GM18507 (cell line): ENCODE measurements around the gene CNIH1.
A peak's percentile ranks its signal among the peaks of the same experiment; 100 is the strongest.
"Not testable (repeated sequence)": the region's sequence is repeated elsewhere in the genome, so short reads cannot be mapped to it uniquely, and the experiment has no call there.

ENCODE experiments used
- DNase-seq: peaks from one replicate; pipeline ENCODE4 v3.0.0; 2011; ENCODE audit warnings: low read depth; ENCODE audit not compliant: insufficient read length; ENCODE audit errors: extremely low spot score
- FAIRE-seq: peaks from 2 replicates; lab custom pipeline; 2011; peaks lifted over from hg19 to GRCh38; lab: Jason Lieb, UNC

CNIH1 gene

DNA sequence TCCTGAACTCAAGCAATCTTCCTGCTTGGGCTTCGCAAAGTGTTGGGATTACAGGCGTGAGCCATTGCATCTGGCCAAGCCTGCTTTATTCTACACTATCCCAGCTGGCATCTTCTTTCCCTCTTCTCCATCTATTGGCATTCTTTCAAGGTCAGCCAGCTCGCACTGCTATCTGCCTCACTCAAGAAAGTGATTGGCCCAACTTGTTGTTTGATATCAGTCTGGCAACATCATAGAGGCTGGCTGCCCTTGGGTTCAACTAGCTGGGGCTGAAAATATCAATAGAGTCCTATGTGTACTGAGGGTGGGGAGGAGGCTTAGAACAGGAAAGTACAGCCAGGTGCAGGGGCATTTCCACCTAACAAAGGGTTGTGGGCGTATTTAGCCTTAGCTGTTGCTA, 30.5 kb upstream of the CNIH1 start:
- FAIRE-seq (no peak), DNase-seq (no peak)

DNA sequence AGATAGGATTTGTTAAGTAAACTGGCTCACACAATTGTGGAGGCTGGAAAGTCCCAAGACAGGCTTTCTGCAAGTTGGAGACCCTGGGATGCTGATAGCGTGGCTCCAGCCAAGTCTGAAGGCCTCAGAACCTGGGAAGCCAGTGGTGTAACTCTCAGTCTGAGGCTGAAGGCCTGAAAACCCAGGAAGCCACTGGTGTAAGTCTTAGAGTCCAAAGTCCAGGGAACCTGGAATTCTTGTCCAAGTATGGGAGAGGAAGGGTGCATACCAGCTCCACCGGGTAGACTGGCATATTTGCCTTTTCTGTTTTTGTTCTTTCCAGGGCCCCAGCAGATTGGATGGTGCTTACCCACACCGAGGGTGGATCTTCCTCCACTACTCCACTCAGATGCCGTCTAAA, 29.5 kb upstream of the CNIH1 start:
- FAIRE-seq, result no peak

DNA sequence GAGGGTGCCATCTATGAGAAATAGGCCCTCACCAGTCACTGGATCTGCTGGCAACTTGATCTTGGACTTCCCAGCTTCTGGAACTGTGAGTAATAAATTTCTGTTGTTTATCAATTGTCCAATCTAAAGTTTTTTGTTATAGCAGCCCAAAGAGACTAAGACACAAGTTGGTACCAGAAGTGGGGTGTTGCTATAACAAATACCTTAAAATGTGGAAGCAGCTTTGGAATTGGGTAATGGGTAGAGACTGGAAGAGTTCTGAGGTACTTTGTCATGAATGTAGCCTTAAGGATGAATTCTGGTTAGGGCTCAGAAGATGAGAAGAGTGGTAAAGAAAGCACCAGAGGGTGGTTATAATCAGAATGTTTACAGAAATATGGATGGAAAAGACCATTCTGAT, 26.1 kb upstream of the CNIH1 start:
- DNase-seq (no peak), FAIRE-seq (no peak)

More for the DNA sequence above, 29.5 kb upstream of the CNIH1 start:
- DNase-seq, result no peak

GRCh38 chr14:54465654-54466053, 24.5 kb upstream of the CNIH1 start:
- DNase-seq (no peak), FAIRE-seq (no peak)

- DNase-seq (no peak), FAIRE-seq (no peak)
Observed at GRCh38 chr14:54462048-54462447, 20.9 kb upstream of the CNIH1 start.

DNA sequence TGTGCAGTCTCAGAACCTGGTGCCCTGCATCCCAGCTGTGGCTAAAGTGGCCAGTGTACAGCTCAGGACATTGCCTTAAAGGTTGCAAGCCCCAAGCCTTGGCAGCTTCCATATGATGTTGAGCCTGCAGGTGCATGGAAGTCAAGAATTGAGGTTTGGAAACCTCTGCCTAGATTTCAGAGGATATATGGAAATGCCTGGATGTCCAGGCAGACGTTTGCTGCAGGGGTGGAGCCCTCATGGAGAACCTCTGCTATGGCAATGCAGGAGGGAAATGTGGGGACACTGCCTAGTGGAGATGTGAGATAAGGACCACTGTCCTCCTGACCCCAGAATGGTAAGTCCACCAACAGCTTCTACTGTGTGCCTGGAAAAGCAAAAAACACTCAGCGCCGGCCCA, 17.9 kb upstream of the CNIH1 start:
- FAIRE-seq, result no peak
- DNase-seq, result no peak

GRCh38 chr14:54458536-54458935, 17.4 kb upstream of the CNIH1 start:
- not testable (repeated sequence) for DNase-seq, FAIRE-seq

DNA sequence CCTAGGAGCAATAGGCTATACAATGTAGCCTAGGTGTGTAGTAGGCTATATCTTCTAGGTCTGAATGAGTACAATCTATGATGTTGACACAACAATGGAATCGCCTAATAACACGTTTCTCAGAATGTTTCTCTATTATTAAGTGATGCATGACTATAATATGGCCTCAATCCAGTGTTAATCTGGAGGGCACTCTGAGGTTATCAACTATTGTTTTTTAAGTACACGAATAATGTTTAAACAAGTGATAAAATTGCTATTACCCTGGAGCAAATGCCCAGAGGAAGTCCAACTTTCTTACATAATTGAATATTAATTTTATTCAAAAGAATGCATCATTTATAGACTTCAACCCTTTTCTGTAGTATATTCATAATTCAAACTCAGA, 16.4 kb upstream of the CNIH1 start:
- FAIRE-seq, result no peak
- no peak for DNase-seq

- FAIRE-seq, DNase-seq: not testable (repeated sequence)
Observed at GRCh38 chr14:54456820-54457608, 15.8 kb upstream of the CNIH1 start.

- FAIRE-seq, result no peak
- no peak for DNase-seq
Observed at GRCh38 chr14:54455363-54455762, 14.2 kb upstream of the CNIH1 start.

GRCh38 chr14:54453990-54454389, 12.8 kb upstream of the CNIH1 start:
- not testable (repeated sequence) for DNase-seq, FAIRE-seq

DNA sequence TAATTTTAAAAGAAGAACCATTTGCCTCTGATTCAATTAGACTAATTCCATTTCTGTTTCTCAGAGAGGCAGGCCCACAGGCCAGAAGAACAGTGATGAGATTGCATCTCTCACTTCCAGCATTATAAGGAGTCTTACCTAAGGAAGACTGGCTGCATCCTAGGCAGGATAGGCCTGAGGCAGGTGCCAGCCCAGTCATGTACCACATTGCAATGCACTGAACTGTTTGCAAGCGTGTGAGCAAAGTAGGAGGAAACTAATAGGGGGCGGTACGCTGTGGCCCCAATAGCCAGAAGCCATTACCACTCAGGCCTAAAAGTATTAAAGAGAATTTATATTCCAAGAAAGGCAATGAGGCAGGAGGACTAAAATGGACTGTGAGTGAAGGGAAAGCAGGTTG, 12.1 kb upstream of the CNIH1 start:
- FAIRE-seq, result no peak
- no peak for DNase-seq

DNA sequence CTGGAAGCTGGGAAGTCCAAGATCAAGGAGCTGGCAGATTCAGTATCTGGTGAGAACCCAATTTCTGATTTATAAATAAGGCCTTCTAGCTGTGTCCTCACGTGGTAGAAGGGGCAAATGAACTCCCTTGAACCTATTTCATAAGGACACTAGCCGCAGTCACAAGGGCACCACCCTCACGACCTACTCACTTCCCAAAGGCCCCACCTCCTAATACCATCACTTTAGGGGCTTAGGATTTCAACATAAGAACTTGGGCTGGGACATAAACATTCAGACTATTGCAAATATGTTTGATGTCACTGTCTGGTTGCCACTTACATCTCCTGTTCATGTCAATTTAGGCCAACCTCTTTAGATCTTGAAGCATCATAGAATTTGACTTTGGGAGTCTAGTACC, 10.8 kb upstream of the CNIH1 start:
- DNase-seq (no peak), FAIRE-seq (no peak)

DNA sequence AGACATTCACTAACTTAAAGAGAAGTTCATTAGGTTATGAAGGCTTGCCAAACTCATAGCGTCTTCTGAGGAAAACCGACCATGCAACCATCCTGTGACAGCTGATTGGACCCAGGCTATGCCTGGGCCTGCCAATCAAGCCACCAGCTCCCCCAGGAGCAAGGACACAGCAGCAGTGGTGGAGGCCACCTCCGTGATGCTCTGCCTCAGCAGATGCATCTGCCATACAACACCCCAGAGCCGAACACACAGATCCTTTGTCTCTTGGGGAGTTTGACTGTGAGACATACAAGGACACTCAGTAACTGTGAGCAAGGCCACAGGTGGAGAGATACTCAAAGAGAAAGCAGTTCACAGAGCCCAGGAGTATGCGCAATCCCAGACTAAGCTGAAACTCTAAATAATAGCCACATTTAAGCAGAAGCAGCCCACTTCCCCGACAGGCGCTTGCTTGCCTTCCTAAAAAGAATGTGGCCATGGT, 10.0 kb upstream of the CNIH1 start:
- DNase-seq (no peak), FAIRE-seq (no peak)

- DNase-seq, result no peak
- peak; percentile 51 for FAIRE-seq
Observed at GRCh38 chr14:54450535-54450934, 9.4 kb upstream of the CNIH1 start.

- FAIRE-seq, result no peak
Observed at GRCh38 chr14:54447231-54447692, 6.1 kb upstream of the CNIH1 start.

GRCh38 chr14:54446161-54446693, 5.1 kb upstream of the CNIH1 start:
- no peak for DNase-seq
- FAIRE-seq, result no peak

More at GRCh38 chr14:54447231-54447692, 6.1 kb upstream of the CNIH1 start:
- DNase-seq, result no peak

GRCh38 chr14:54444681-54445080, 3.5 kb upstream of the CNIH1 start:
- DNase-seq (no peak), FAIRE-seq (no peak)

- FAIRE-seq (no peak), DNase-seq (no peak)
Observed at GRCh38 chr14:54443981-54444380, 2.8 kb upstream of the CNIH1 start.

DNA sequence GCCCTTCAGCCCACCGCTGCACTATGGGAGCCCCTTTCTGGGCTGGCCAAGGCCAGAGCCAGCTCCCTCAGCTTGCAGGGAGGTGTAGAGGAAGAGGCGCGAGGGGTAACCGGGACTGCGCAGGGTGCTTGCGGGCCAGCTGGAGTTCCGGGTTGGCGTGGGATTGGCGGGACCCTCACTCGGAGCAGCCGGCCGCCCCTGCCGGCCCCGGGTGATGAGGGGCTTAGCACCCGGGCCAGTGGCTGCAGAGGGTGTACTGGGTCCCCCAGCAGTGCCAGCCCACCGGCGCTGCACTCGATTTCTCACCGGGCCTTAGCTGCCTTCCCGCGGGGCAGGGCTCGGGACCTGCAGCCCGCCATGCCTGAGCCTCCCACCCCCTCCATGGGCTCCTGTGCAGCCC, 1.8 kb upstream of the CNIH1 start:
- not testable (repeated sequence) for DNase-seq, FAIRE-seq

DNA sequence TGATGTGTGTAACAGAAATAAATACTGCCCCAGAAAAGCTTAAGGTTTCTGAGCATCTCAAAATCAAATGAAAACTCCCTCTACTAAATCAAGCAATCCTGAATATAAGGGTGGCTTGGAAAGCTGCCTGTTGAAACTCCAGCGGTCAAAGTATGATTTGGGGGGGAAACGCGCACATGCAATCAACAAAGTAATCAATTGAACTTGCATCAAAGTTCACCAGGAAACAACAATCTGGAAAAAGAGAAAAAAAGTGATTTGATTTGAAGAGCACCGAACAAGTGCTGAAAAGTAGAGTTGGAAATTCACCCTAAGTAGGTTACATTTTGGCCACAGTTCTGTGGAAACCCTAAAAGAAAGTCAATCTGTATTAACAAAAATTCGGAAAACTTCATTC, 700 bp downstream of the CNIH1 start:
- DNase-seq (no peak), FAIRE-seq (no peak)
